Stimulated activated CD4-positive, alpha-beta T cell treated with anti-CD3 and anti-CD28 coated beads, Interleukin-1b, Interleukin-23, amount 100 ng/mL, for 1 hour (primary cell): Measurements from ENCODE around the gene TMED5.

Source experiments
- DNase-seq, 2 donors: peaks; one replicate each; pipeline ENCODE4 v3.0.0-alpha.2; 2020; ENCODE audit warnings: low read depth in 2 of 2

Gene TMED5

DNA sequence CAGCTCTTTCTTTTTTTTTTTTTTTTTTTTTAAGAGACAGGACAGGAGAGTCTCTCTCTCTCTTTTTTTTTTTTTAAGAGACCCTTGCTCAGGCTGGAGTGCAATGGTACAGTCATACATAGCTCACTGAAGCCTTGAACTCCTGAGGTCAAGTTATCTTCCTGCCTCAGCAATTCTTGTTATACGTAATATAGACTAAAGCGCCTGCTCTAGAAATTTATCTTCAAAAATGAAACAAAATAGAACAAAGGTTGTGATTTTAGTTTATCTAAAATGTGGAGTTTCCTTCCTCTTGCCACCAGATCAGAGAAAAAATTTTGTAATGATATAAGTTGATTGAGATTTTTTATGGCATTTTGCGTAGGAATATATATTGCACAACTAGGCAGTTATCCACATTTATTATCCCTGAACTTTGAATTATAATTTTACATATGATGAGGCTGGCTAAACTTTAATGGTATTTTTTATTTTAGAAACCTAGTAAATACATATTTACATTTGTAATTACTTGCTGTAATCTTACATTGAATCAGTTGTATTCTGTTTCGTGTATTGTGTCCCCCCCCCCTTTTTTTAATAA, 56.9 kb downstream of the TMED5 start:
- no peak for DNase-seq

- no peak for DNase-seq
Observed at GRCh38 chr1:93120614-93121013, 59.6 kb downstream of the TMED5 start.

GRCh38 chr1:93114391-93114790, 65.8 kb downstream of the TMED5 start:
- DNase-seq = no peak

GRCh38 chr1:93113127-93113526, 67.1 kb downstream of the TMED5 start:
- no peak for DNase-seq

- DNase-seq = no peak
Observed at GRCh38 chr1:93111561-93111960, 68.7 kb downstream of the TMED5 start.

DNA sequence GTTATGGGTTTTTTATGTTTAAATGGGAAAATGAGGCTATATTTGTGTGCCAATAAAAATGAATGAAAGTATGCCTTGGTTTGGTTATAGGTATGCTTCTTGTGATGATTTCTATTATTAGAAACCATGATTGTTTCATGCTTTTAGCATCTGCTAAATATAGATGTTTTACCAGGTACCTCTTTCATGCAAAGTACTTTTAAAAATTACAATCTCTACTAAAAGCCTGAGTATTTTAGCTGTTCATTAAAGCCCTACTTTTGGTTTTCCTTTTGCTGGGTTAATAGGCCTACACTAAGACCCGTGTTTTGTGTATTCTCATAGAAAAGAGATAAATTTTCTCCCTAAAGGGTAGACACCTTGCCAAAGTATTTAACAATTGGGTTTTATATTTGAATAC, 69.1 kb downstream of the TMED5 start:
- DNase-seq = no peak

- DNase-seq = no peak
Observed at GRCh38 chr1:93109578-93109977, 70.6 kb downstream of the TMED5 start.

GRCh38 chr1:93108335-93108734, 71.9 kb downstream of the TMED5 start:
- no peak for DNase-seq

DNA sequence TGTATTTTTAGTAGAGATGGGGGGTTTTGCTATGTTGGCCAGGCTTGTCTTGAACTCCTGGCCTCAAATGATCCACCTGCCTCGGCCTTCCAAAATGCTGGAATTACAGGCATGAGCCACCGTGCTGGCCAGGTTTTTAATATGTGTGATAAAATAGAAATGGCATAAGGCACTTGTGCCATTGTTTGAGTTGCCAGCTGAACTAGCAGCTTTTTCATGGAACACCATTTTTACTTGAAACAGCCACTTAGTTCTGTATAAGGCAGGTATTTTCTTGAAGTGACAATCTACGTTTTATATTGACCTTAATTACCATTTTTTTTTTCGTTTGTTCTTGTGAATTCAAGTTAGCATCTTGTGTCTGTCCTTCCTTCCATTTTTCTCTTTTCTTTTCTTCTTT, 72.8 kb downstream of the TMED5 start:
- no peak for DNase-seq

DNA sequence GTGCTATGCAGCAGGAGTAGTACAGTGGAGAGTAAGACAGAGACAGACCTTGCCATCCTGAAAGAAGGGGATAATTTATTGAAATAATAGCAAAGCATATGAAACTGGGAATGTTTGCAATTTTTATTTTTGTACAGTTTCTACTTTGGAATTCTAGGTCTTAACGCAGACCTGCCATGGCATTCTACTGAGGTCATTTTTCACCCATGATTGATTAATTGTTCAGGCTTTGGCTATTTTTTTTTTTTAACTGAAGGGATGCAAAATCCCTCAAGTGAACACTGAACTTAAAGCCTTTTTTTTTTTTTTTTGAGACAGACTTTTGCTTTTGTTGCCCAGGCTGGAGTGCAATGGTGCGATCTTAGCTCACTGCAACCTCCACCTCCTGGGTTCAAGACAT, 74.0 kb downstream of the TMED5 start:
- DNase-seq = no peak

DNA sequence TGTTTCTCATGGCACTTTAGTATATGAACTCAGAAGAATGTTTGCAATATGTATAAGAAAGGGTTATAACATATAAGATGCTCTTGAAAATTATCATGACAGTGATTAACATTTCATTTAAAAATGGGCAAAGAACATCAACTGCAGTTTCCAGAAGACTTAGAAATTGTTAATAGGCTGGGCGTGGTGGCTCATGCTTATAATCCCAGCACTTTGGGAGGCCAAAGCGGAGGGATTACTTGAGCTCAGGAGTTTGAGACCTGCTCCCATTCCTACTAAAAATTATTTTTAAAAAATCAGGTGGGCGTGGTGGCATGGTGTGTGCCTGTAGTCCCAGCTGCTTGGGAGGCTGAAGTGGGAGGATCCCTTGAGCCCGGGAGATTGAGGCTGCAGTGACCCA, 78.1 kb downstream of the TMED5 start:
- no peak for DNase-seq
